Choroid plexus epithelial cell (primary cell): ENCODE results near the gene SCN11A.

ENCODE experiments used
- DNase-seq: peaks from one replicate; pipeline ENCODE4 v3.0.0-alpha.2; 2010; ENCODE audit warnings: low read depth
- H3K4me3 ChIP-seq: 2 replicates; pipeline ENCODE4 v1.5.1; 2011; ENCODE audit warnings: low read depth, mild to moderate bottlenecking, control low read depth, low read length, moderate library complexity
- CTCF ChIP-seq: conservative IDR thresholded peaks from 2 replicates; pipeline ENCODE4 v1.5.1; 2011; ENCODE audit warnings: low read depth, mild to moderate bottlenecking, control low read depth, inconsistent platforms, low read length, moderate library complexity

The SCN11A gene

GRCh38 chr3:39097716-39098472 is 46.1 kb upstream of the SCN11A start:
- no peak for DNase-seq
- no peak overlapping the region for H3K4me3 ChIP-seq
- TF ChIP-seq CTCF, result no peak

GRCh38 chr3:39096775-39097174 is 45.0 kb upstream of the SCN11A start:
- peak; percentile 56 for DNase-seq
- TF ChIP-seq CTCF, result no peak

GRCh38 chr3:39095778-39096177 is 44.0 kb upstream of the SCN11A start:
- no peak for TF ChIP-seq CTCF

More at GRCh38 chr3:39096775-39097174, 45.0 kb upstream of the SCN11A start:
- no peak overlapping the region for H3K4me3 ChIP-seq

GRCh38 chr3:39094851-39095677 is 43.3 kb upstream of the SCN11A start:
- no peak for DNase-seq
- no peak for TF ChIP-seq CTCF
- no peak overlapping the region for H3K4me3 ChIP-seq

More at GRCh38 chr3:39095778-39096177, 44.0 kb upstream of the SCN11A start:
- no peak overlapping the region for H3K4me3 ChIP-seq
- DNase-seq, result no peak

GRCh38 chr3:39090922-39091321 is 39.2 kb upstream of the SCN11A start:
- no peak overlapping the region for H3K4me3 ChIP-seq
- no peak for TF ChIP-seq CTCF
- peak; percentile 43 for DNase-seq

GRCh38 chr3:39088889-39089288 is 37.1 kb upstream of the SCN11A start:
- no peak for TF ChIP-seq CTCF
- H3K4me3 ChIP-seq, result no peak overlapping the region
- peak; percentile 57 for DNase-seq
